Activated T-helper 1 cell treated with anti-CD3 and anti-CD28 coated beads, Interleukin-12 subunit alpha, Interleukin-12 subunit beta, Interleukin-2, Interleukin-4 antibody, amounts not matched to agents 30 ng/mL and 10 ng/mL and 1 ng/mL, durations not matched to agents 14 hours and 24 hours and 36 hours (primary cell): ENCODE data around the gene LRRC15. TPM values are rescaled to one million over a fixed set of nuclear protein-coding genes. Genes with fewer than 3 reads are reported as not detected.
A peak's percentile ranks its signal among the peaks of the same experiment; 100 is the strongest.

ENCODE experiments used
- DNase-seq: peaks from one replicate; pipeline ENCODE4 v3.0.0; 2021; ENCODE audit warnings: low spot score
- H3K27ac Mint-ChIP-seq: one replicate; pipeline ENCODE4 v1.8.0; 2021; ENCODE audit warnings: mild to moderate bottlenecking, mixed read lengths
- H3K27me3 Mint-ChIP-seq: one replicate; pipeline ENCODE4 v1.8.0; 2022; ENCODE audit warnings: mild to moderate bottlenecking, moderate library complexity, mixed read lengths; ENCODE audit not compliant: insufficient read depth
- H3K36me3 Mint-ChIP-seq: one replicate; pipeline ENCODE4 v1.8.0; 2021; ENCODE audit warnings: low read depth, mixed read lengths
- H3K4me1 Mint-ChIP-seq: one replicate; pipeline ENCODE4 v1.8.0; 2021; ENCODE audit warnings: low read depth, mixed read lengths
- H3K4me3 Mint-ChIP-seq: one replicate; pipeline ENCODE4 v1.8.0; 2021; ENCODE audit warnings: mild to moderate bottlenecking, moderate library complexity, mixed read lengths
- H3K9me3 Mint-ChIP-seq: one replicate; pipeline ENCODE4 v1.8.0; 2021; ENCODE audit warnings: mixed read lengths
- intact Hi-C: fragments of 100-400 bp; cut with micrococcal nuclease; formaldehyde crosslinking; loops from one replicate; pipeline ENCODE4 v1.15.1; 2024
- total RNA-seq: library from RNA; stranded (reverse); gene quantifications from 2 replicates; pipeline ENCODE4 v1.2.3, GENCODE V29; 2022

LRRC15 gene
- total RNA-seq, 1 donor from 2014 or later, result not detected

- DNase-seq, result no peak
- H3K27me3 Mint-ChIP-seq, result peaks cover 9% of the 10 kb centered on the region
- peaks cover 8% of the 10 kb centered on the region for H3K36me3 Mint-ChIP-seq
- H3K9me3 Mint-ChIP-seq, result peaks cover 10% of the 10 kb centered on the region
- no peak overlapping the region for H3K27ac Mint-ChIP-seq
- H3K4me1 Mint-ChIP-seq, result peaks cover 51% of the 10 kb centered on the region
- H3K4me3 Mint-ChIP-seq, result peak overlapping the region; percentile 83
- intact Hi-C loops, result loop anchor here (1.0 to 2.0 kb wide), 4 partner anchors 112 to 649 kb away; partner anchors contain the start of gene HES1
These were observed 55.0 kb downstream of the LRRC15 start for GRCh38 chr3:194314388-194315068.

GRCh38 chr3:194313560-194314387 is 55.8 kb downstream of the LRRC15 start:
- Mint-ChIP-seq H3K27ac (no peak overlapping the region), H3K4me3 (no peak overlapping the region), H3K36me3 (peaks cover 4% of the 10 kb centered on the region), H3K9me3 (peaks cover 3% of the 10 kb centered on the region), H3K4me1 (peaks cover 58% of the 10 kb centered on the region), H3K27me3 (peaks cover 9% of the 10 kb centered on the region)
- intact Hi-C loops, result loop anchor here (2.0 kb wide), 1 partner anchor 111 kb away; no protein-coding TSS in a partner anchor
- no peak for DNase-seq

GRCh38 chr3:194312743-194313281 is 56.7 kb downstream of the LRRC15 start:
- intact Hi-C loops, result no loop called here
- peak overlapping the region; percentile 32 for H3K4me3 Mint-ChIP-seq
- H3K36me3 Mint-ChIP-seq, result peaks cover 4% of the 10 kb centered on the region
- H3K27me3 Mint-ChIP-seq, result peaks cover 9% of the 10 kb centered on the region
- no peak for DNase-seq
- H3K9me3 Mint-ChIP-seq, result no peaks in the 10 kb centered on the region
- peaks cover 68% of the 10 kb centered on the region for H3K4me1 Mint-ChIP-seq
- H3K27ac Mint-ChIP-seq, result no peak overlapping the region

- intact Hi-C loops, result no loop called here
- H3K4me3 Mint-ChIP-seq, result peak overlapping the region; percentile 32
These were observed 57.3 kb downstream of the LRRC15 start for GRCh38 chr3:194312186-194312742.

GRCh38 chr3:194311000-194311399 is 58.5 kb downstream of the LRRC15 start:
- Mint-ChIP-seq H3K4me1 (peaks cover 78% of the 10 kb centered on the region), H3K36me3 (peaks cover 2% of the 10 kb centered on the region), H3K27me3 (peaks cover 7% of the 10 kb centered on the region), H3K4me3 (peak overlapping the region; percentile 32), H3K9me3 (no peaks in the 10 kb centered on the region), H3K27ac (no peak overlapping the region)
- intact Hi-C loops, result no loop called here
- DNase-seq, result no peak

More at GRCh38 chr3:194312186-194312742, 57.3 kb downstream of the LRRC15 start:
- Mint-ChIP-seq H3K36me3 (peaks cover 2% of the 10 kb centered on the region), H3K27me3 (peaks cover 9% of the 10 kb centered on the region), H3K9me3 (no peaks in the 10 kb centered on the region), H3K4me1 (peaks cover 73% of the 10 kb centered on the region), H3K27ac (no peak overlapping the region)
- DNase-seq, result no peak

- Mint-ChIP-seq H3K4me3 (peak overlapping the region; percentile 20), H3K36me3 (peaks cover 2% of the 10 kb centered on the region), H3K27ac (no peak overlapping the region), H3K9me3 (no peaks in the 10 kb centered on the region), H3K27me3 (peaks cover 7% of the 10 kb centered on the region), H3K4me1 (peaks cover 82% of the 10 kb centered on the region)
- intact Hi-C loops, result no loop called here
- no peak for DNase-seq
These were observed 59.3 kb downstream of the LRRC15 start for GRCh38 chr3:194310060-194310835.

DNA sequence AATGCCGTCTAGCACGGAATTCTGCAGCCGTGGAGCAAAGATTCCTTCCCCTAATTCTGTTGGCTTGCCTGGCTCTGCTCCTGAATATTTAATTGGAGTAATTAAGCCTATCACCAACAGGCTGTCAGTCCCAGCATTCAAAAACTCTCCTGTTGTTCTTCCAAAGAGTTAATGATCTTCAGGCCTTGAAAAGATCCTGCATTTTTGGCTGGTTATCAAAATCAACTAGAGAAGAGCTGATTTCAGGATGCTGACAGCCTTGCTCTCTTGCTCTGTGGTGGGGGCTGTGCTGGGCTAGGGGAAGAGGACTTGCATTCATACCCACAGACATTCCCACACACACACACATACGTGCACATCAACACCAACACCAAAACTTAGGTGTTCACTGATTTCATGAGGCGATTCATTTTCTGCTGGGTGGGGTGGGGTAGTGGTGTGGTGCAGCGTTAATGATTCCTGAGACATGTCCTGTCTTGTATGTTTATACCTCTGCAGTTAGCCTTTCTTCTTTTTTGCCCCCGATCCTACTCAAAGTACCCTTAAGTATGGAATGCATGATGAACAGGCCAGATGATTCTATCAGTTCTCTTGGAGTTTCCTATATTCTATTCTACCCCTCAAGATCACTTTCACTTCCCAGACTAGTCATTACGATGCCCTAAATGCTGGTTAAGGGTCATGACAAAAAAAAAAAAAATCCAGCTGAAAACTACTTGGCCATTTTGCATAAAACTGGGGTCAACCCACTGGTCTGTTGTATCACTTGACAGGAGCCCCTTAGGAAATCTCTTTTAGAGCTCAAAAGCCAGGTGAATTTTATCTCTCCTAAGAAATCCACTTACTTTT is 60.7 kb downstream of the LRRC15 start:
- Mint-ChIP-seq H3K9me3 (peaks cover 5% of the 10 kb centered on the region), H3K4me1 (peaks cover 83% of the 10 kb centered on the region), H3K4me3 (peak overlapping the region; percentile 45), H3K36me3 (peaks cover 8% of the 10 kb centered on the region), H3K27me3 (peaks cover 5% of the 10 kb centered on the region), H3K27ac (peak overlapping the region; percentile 14)
- DNase-seq, result no peak
- intact Hi-C loops, result loop anchor here (5.0 kb wide), 1 partner anchor 717 kb away; the partner anchor contains the start of gene OPA1

DNA sequence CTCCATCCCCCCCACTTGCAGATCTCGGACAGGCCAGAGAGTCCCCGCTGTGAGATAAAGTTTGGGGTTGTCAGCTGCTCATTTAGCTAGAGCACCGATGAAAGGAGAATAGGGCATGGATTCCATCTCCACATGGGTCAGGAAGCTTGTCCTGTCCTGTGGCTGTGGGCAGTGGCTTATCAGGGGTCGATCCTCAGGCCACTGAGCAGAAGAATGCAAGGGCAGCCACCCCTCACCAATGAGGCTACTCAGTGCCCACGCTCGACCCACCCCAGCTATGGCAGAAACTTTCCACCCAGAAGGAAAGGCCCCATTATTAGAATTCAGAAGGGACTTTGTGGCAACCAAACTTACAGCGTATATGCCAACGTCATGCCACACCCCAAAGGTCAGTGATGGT is 61.7 kb downstream of the LRRC15 start:
- Mint-ChIP-seq H3K4me3 (peak overlapping the region; percentile 44), H3K4me1 (peaks cover 80% of the 10 kb centered on the region), H3K27me3 (peaks cover 5% of the 10 kb centered on the region), H3K9me3 (peaks cover 5% of the 10 kb centered on the region), H3K36me3 (peaks cover 8% of the 10 kb centered on the region), H3K27ac (no peak overlapping the region)
- intact Hi-C loops, result loop anchor here (1.0 to 5.0 kb wide), 3 partner anchors 175 to 716 kb away; partner anchors contain the start of gene OPA1
- DNase-seq, result no peak

GRCh38 chr3:194306771-194307640 is 62.5 kb downstream of the LRRC15 start:
- H3K4me3 Mint-ChIP-seq, result peak overlapping the region; percentile 69
- H3K27me3 Mint-ChIP-seq, result peaks cover 5% of the 10 kb centered on the region
- DNase-seq, result peak; percentile 57
- H3K36me3 Mint-ChIP-seq, result peaks cover 8% of the 10 kb centered on the region
- intact Hi-C loops, result loop anchor here (1.0 to 5.0 kb wide), 3 partner anchors 174 to 715 kb away; partner anchors contain the start of gene OPA1
- H3K4me1 Mint-ChIP-seq, result peaks cover 71% of the 10 kb centered on the region
- H3K27ac Mint-ChIP-seq, result peak overlapping the region; percentile 82
- H3K9me3 Mint-ChIP-seq, result peaks cover 5% of the 10 kb centered on the region

GRCh38 chr3:194306109-194306686 is 63.3 kb downstream of the LRRC15 start:
- Mint-ChIP-seq H3K4me3 (peak overlapping the region; percentile 69), H3K4me1 (peaks cover 63% of the 10 kb centered on the region), H3K27me3 (peaks cover 2% of the 10 kb centered on the region), H3K27ac (peak overlapping the region; percentile 82), H3K36me3 (peaks cover 8% of the 10 kb centered on the region), H3K9me3 (peaks cover 5% of the 10 kb centered on the region)
- intact Hi-C loops, result loop anchor here (5.0 kb wide), 1 partner anchor 714 kb away; the partner anchor contains the start of gene OPA1
- peak; percentile 65 for DNase-seq
